GM23248 (cell line): Measurements from ENCODE around the gene RRAS.

Experiments used
- EZH2 ChIP-seq: fragments of 200-600 bp; sonication (generic); IDR thresholded peaks from 2 replicates; pipeline ENCODE4 v1.6.1; 2018; ENCODE audit warnings: antibody characterized with exemption, mild to moderate bottlenecking; ENCODE audit not compliant: insufficient read depth, poor library complexity, severe bottlenecking
- EZH2phosphoT487 ChIP-seq: fragments of 200-600 bp; sonication (generic); IDR thresholded peaks from 2 replicates; pipeline ENCODE4 v1.6.1; 2018; ENCODE audit warnings: antibody characterized with exemption, moderate library complexity, mild to moderate bottlenecking, low read depth; ENCODE audit not compliant: insufficient read depth

DNA sequence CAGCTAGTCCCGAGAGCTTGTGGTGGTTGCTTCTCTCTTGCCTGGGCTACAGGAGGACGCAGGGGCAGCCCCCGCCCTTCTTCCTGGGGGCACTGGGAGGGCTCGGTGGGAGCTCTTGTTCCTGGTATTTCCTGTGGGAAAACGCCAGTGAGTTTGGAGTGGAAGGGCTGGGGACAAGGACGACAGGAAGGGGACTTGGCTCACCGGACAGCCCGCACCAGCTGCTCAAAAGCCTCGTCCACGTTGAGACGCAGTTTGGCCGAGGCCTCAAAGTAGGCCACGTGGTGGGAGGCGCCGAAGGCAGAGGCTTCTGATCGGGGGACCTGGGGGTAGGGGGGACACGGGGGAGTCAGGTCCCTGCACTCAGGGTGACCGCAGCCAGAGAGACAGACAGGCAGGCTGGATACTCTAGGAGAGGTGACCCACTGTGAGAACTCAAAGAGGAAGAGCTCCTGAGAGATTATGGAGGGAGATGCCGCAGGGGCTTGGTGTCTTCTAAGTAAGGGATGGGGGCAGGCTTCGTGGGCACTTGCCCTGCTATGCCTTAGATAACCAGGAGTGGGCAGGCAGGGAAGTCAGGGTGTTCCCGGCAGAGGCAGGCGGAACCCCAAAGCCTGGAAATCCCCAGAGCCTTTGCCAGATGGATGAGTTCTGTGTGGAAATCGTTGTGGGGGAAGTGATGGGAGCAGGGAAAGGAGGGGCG lies 4.3 kb downstream of the RRAS start:
- TF ChIP-seq EZH2 (no peak), EZH2phosphoT487 (no peak)
